NCI-H1417 (cell line): ENCODE measurements around the gene MRM3.
"Not testable (repeated sequence)": the region's sequence is repeated elsewhere in the genome, so short reads cannot be mapped to it uniquely, and the experiment has no call there.

Experiments used
- DNase-seq, 3 experiments: peaks; one replicate each; lab custom pipeline; 2025; lab: John Stamatoyannopoulos, UW

The MRM3 gene

DNA sequence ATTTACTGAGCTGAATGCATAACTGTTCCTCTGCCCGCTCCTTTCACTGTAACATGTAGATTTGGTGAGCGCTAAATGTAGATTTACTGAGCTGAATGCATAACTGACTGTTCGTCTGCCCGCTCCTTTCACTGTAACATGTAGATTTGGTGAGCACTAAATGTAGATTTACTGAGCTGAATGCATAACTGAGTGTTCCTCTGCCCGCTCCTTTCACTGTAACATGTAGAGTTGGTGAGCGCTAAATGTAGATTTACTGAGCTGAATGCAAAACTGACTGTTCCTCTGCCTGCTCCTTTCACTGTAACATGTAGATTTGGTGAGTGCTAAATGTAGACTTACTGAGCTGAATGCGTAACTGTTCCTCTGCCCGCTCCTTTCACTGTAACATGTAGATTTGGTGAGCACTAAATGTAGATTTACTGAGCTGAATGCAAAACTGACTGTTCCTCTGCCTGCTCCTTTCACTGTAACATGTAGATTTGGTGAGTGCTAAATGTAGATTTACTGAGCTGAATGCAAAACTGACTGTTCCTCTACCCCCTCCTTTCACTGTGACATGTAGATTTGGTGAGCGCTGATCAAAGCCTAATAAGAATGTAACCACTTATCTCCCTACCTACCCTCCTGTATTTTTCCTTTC, 26.7 kb upstream of the MRM3 start:
- DNase-seq = not testable (repeated sequence)

DNA sequence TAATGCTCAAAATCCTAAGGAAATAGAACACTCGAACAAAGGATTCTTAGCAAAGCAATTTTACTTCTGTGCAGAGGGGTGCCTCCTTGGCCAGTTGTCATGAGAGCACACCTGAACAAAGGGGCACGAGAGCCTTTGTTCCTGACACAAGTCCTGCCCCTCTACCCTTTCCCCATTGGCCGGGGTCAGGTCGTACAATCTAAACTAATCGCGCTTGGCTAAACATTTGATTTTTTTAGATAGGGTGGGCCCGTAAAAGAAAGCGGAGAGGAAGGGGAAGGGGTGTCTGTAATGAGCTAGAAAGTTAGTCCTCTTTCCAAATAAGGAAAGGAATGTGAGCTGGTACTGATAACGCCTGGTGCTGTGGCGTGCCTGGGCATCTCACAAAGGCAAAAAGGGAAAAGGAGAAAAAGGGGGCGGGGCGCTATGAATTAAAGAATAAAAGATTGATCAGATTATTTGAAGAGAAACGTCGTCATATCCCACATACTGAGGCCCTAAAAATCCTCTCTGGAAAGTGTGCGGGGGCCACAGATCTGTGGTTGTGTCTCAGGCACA, 26.1 kb upstream of the MRM3 start:
- DNase-seq = not testable (repeated sequence)

- no peak for DNase-seq
These were observed 22.2 kb upstream of the MRM3 start for GRCh38 chr17:759964-760363.

DNA sequence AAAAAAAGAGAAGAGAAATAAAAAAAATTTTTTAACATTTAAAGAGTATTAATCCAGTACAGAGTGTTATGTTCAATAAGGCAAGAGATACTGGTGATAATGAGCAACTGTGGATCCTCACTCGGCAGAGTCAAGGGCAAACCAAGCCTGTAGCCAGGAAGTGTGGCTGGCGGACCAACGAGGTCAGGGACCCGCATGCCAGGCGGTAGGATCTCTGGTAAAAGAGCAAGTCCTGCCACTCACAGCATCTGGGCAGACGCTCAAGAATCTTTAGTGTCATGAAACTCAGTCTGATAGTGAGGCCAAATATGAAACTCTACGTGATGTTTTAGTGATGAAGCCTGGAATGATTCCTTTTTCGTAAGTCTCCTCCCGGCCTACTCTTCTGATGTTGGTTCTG, 21.8 kb upstream of the MRM3 start:
- no peak for DNase-seq

DNA sequence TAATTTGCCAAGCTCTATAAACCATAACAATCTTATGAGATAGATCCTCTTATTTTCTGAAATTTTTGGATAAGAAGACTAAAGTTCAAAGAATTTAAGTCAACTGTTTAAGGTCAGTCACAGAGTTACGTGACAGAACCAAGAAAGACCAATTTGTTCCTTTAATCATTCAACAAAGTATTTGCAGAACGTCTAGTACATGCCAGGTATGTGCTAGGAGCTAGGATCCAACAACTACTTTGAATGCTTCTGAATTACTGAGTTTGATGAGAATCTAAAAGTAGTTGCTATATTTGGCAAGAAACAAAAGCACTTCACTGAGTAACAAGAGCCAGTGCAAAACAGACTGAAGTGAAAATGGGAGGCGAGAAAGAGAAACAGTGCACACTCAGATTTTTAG, 15.1 kb upstream of the MRM3 start:
- DNase-seq = no peak

DNA sequence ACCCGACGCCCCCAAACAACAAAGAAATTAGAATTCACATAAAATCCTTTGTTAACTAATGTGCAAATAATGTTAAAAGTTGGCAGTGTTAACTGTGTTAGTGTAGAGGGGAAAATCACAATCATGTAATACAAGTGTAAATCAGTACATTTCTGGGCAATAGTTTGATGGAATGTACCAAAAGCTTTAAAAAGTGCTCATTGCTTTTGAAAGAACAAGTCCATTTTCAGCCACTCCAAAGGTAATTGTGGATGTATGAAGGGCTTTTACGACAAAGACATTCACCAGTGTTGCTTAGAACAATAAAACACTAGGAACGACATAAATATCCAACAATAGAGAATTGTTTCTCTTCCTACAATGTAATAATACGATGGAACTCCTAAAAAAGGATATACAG, 9.1 kb upstream of the MRM3 start:
- no peak for DNase-seq

- DNase-seq = peak in 1 of 3 experiments; percentile 28
These were observed 8.5 kb upstream of the MRM3 start for GRCh38 chr17:773467-774312.

DNA sequence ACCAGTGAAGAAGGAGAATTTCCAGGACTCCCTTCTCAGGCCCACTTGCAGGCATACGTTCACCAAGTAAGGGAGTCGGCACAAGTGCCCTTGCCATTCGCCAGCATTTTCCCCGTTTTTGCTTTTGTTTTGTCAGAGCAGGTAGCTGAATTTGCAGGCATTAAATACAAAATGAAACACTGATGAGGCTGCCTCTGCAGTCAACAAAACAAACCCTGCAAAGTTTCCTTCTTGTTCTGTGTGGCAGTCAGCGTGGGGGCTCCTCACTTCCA, 7.9 kb upstream of the MRM3 start:
- no peak for DNase-seq

DNA sequence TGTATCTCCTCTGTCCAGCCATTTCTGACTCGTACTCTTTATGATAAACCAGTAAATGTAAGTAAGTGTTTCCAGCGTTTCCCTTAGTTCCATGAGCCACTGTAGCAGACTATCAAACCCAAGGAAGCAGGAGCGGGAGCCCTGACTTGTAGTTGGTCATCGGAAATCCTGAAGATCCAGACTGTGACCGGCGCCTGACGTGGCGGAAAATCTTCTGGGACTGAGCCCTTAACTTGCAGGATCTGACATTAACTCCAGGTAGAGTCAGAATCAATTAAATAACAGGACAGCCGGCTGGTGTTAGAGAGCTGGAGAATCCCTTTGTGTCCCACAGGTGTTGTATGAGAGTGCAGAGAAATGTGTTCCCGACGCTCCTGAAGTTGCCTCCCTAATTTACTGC, 4.1 kb upstream of the MRM3 start:
- no peak for DNase-seq

DNA sequence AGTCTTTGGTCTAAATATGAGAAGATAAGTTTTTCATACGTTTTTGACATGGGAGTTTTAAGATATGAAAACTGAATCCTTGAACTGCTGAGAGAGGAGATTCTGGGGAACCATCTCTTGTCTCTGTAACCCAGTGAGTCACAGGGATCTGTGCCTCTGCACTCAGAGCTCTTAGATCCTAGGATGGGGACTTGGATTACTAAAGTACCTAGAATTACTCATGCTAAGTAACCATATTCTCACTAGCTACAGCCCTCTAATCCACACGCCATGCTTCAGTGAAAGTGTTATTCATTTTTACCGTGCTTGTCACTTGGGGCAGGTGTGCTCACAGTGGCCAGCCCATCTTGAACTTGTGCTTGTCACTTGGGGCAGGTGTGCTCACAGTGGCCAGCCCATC, 2.0 kb downstream of the MRM3 start:
- DNase-seq = no peak

DNA sequence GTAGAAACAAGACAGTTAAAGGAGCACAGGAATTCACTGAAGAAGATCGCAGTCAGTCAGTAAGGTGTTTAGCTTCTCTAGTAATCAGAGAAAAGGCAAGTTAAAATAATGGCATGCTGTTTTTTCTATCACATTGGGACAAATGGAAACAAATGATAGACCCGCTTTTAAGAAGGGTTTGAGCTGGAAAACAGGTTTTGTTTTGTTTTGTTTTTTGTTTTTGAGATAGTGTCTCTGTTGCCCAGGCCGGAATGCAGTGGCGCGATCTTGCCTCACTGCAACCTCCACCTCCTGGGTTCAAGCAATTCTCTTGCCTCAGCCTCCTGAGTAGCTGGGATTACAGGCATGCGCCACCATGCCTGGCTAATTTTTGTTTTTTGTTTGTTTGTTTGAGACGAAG, 3.7 kb downstream of the MRM3 start:
- not testable (repeated sequence) for DNase-seq

DNA sequence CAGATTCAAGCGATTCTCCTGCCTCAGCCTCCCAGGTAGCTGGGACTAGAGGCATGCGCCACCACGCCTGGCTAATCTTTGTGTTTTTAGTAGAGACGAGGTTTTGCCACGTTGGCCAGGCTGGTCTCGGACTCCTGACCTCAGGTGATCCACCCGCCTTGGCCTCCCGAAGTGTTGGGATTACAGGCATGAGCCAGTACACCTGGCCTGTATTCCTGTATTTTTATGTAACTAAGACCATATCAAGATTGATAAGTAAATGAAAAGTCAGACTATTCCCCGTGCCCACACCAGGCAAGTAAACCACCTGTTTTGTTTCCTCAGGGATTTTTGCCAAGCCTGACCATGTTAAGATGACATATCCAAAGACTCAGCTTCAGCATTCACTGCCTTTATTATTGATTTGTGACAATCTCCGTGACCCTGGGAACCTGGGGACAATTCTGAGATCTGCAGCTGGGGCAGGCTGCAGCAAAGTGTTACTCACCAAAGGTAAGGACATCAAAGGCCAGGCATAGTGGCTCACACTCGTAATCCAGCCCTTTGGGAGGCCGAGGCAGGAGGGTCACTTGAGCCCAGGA, 5.6 kb downstream of the MRM3 start:
- no peak for DNase-seq

DNA sequence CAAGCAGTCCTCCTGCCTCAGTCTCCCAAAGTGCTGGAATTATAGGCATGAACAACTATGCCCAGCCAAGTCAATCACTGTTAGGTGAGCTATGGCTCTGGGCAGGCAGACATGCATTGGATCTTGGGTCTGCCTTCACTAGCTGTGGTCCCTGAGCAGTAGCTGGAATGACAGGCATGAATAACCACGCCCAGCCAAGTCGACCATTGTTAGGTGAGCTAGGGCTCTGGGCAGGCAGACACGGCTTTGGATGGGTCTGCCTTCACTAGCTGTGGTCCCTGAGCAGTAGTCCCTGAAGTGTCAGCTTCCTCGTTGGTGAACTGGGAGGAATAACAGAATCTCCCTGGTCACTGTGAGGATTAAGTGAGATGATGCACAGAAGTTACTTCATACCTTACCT, 6.4 kb downstream of the MRM3 start:
- no peak for DNase-seq

DNA sequence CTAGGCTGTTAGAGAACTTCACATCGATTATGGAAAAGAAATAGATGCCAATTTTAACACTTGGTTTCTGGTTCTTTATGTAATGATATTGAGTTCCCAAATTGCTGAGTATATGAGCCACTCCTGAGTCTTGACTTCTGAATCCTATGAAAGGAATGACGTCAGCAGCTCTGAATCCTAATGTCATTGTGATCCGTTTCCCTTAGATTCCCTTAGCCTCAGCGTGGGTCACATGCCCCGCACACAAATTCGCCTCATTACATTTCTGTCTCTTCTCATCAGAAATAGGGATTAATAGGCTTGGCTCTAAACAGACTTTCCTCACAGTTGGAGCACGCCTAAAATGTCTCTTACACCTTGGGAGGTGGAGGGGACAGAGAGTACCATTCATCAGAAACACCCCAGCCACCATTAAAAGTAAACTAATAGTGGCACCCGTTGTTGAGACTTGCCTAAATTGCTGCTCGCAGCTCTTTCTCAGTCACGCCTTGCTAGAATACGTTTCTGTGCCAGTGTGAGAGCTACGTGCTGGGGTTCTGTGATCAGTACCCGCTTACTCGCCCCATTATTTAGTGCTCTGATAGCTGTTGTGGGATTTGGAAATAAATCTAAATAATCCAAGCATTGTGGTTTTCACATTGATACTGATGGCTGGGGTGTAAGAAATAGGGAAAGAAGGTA, 7.1 kb downstream of the MRM3 start:
- DNase-seq = no peak

DNA sequence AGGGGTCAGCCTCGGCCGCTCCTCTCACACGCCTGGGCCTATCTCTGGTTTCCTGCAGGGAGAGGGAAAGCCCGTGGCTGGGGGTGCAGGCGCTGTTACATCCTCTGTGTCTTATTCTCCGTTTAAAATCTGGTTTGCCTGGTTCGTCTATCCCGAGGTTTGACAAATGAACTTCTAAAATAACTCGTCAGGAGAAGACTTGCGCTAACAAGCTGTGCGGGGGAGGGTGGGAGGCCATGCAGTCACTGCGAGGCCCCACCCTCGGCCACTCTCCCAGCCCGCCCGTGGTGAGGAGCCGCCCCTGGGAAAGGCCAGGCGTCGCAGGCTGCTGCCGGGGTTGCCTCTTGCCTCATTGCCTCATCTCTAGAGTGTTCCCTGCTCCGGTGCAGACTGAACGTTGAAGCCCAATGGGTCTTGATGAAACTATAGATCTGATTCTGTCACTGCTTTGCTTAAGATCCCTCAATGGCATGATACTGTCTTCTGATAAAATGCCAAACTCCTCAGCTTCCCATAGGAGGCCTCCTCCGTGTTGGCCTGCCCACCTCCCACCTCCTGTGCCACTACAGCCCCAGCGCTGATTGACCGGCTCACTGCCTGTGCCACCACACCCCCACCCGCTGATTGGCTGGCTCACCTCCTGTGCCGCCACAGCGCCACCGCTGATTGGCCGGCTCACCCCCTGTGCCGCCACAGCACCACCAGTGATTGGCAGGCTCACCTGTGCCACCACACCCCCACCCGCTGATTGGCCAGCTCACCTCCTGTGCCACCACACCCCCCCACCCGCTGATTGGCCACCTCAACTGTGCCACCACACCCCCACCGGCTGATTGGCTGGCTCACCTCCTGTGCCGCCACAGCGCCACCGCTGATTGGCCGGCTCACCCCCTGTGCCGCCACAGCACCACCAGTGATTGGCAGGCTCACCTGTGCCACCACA, 8.0 kb downstream of the MRM3 start:
- not testable (repeated sequence) for DNase-seq

DNA sequence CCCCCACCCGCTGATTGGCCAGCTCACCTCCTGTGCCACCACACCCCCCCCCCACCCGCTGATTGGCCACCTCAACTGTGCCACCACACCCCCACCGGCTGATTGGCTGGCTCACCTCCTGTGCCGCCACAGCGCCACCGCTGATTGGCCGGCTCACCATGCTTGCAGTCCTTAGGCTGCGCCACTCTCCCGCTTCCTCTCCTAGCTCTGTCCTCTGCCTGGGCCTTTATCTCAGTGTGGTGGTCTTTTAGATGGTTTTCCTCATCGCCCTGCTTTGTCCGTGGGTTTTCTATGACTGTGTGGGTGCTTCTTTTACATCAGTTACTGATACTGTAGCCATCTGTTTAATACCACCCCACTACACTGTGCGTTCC, 8.7 kb downstream of the MRM3 start:
- DNase-seq = not testable (repeated sequence)

DNA sequence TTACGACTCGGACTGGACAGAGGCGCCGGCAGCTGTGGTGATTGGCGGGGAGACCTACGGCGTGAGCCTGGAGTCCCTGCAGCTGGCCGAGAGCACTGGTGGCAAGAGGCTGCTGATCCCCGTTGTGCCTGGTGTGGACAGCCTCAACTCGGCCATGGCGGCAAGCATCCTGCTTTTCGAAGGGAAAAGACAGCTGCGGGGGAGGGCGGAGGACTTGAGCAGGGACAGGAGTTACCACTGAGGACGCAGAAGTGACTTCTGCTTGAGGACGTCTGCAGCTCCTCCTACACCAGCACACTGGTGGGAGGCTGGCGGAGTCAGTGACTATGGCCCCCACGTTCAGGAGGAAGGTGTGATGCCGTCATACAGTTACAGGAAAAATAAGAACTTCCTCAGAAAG, 9.7 kb downstream of the MRM3 start:
- no peak for DNase-seq

- no peak for DNase-seq
These were observed 10.1 kb downstream of the MRM3 start for GRCh38 chr17:792277-792676.

- DNase-seq = peak; percentile 43 to 67 (median 49)
These were observed 12.7 kb downstream of the MRM3 start for GRCh38 chr17:794876-795275.

- no peak for DNase-seq
These were observed 13.1 kb downstream of the MRM3 start for GRCh38 chr17:795276-795675.

DNA sequence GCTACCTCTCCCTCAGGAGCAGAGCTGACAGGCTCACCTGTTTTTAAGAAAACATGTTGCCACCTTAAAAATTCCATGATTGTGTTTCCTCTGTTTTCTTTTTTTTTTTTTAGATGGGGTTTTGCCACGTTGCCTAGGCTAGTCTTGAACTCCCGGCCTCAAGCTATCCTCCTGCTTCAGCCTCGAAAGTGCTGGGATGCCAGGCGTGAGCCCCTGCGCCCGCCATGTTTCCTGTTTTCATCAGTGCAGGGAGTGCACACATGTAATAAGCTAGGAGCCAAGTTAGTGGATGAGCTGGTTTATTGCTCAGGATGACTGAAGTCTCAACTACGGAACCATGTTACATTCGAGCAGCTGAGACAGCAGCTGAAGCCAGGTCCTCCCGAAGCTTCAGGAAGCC, 13.6 kb downstream of the MRM3 start:
- DNase-seq = no peak

DNA sequence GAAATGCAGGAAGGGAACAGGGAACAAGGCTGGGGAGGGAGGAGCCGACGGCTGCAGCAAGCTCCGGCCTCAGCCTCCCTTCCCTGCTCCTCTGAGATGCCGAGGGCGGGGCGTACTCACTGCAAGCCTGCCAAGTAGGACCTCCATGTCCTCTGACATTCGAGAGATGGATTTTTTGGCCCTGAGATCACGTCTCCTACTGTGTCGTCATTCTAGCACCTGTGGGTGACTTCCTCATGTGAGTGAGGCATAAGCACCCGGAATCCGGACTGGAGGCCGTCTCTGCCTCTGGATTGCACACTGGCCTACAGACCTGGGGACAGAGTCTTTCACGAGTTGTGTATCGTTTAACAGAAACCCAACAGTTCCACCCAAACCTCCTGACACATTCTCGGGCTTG, 14.5 kb downstream of the MRM3 start:
- DNase-seq = no peak
